ENCODE measurements around the gene CMTM4.

- TF ChIP-seq POLR2AphosphoS5 (IDR thresholded peaks at IDR 0.05; ENCODE audit: borderline replicate concordance, low read depth, low read length) (no peak), EZH2 (IDR thresholded peaks at IDR 0.05) (no peak), FOXP2 (optimal IDR thresholded peaks at IDR 0.05; ENCODE audit: control extremely low read depth, extremely low read length, insufficient read depth) (no peak)
These were observed 20.7 kb upstream of the CMTM4 start for GRCh38 chr16:66717112-66717675.

Measured in SK-N-MC (cell line).